NCI-H226 (cell line): Measurements from ENCODE around the gene ACTR6.
"Not testable (repeated sequence)": the region's sequence is repeated elsewhere in the genome, so short reads cannot be mapped to it uniquely, and the experiment has no call there.

ENCODE experiments used
- DNase-seq: peaks from one replicate; pipeline ENCODE4 v3.0.0-alpha.2; 2015

ACTR6 gene

DNA sequence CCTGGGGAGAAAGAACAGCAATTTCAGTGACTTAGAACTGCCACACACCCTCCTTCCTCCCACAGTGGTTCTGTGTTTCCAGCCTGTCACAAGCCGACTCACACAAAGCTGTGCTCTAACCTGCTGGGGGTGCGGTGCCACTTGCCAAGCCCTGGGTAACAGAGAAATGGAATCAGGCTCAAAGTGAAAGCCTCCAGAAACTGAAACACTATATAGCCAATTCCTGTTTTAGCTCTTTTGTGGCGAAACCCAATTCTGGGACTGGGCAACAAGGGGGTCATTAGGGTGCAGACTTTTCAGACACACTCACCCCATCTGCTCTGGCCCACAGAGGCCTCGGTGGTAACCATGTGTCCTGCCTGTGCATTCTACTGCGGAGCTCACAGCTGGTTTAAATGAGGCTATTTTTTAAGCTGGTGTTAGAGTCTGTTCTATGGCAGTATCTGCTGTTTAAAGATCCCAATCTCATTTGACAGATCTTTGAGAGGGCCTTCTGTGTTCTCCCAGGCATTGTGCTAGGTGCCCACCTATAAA, 15.2 kb upstream of the ACTR6 start:
- no peak for DNase-seq

DNA sequence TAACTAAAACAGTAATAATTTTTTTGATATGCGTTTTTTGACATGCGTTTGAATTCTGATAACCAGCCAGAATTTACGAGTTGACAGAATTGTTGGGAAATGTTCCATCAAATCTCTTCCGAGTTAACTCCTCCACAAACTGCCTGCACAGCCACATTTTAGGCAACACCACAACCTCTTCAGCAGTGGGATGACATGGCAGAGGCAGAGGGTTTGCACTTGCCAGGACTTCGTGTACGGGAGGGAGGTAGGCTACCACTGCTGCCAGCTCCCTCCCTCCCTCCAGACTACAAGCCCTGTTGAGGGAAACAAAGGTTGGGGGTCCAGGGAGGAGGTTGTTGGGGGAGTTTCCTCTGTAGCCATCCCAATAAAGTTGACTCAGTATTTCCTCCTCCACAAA, 14.5 kb upstream of the ACTR6 start:
- no peak for DNase-seq

DNA sequence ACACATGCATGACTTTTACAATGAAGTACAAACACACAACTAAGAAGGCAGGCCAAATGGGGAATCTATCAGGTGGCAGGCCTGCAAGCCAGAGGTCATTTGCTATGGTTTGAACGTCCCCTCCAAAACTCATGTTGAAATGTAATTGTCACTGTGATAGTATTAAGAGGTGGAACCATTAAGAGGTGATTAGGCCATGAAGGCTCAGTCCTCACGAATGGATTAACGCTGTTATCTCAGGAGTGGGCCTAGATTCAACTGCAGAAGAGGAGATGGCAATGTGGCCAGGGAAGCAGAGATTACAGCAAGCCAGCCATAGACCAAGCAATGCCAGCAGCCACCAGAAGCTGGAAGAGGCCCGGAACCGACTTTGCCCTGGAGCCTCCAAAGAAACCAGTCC, 13.5 kb upstream of the ACTR6 start:
- DNase-seq: no peak

DNA sequence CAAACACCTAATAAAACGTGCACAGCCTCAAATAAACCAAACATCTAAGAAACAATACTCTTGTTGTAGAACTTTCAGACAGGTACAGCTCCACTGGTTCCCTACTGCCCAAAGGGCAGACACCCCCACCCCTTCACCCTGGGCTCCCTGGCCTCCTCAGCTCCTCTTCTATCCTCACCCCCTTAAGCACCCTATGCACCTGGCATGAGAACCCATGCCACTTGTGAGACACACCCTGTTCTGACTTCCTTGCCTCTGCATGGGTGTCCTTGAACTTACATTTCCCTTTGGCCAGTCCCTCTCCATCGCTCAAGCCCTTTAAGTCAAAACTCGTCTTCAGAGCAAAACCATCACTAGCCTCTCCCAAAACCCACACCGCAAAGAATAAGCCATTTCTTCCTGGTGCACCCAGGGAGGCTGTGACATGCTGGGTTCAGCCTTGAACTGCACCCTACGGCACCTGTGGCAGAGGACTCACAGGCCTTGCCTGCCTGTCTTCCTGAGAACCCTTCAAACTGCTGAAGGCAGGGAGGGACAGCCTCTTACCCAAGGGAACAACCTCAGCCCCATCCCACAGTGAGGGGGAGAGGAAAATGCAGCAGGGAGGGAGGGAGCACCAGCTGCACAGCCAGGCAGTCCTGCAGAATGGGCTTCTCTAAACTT, 12.6 kb upstream of the ACTR6 start:
- no peak for DNase-seq

DNA sequence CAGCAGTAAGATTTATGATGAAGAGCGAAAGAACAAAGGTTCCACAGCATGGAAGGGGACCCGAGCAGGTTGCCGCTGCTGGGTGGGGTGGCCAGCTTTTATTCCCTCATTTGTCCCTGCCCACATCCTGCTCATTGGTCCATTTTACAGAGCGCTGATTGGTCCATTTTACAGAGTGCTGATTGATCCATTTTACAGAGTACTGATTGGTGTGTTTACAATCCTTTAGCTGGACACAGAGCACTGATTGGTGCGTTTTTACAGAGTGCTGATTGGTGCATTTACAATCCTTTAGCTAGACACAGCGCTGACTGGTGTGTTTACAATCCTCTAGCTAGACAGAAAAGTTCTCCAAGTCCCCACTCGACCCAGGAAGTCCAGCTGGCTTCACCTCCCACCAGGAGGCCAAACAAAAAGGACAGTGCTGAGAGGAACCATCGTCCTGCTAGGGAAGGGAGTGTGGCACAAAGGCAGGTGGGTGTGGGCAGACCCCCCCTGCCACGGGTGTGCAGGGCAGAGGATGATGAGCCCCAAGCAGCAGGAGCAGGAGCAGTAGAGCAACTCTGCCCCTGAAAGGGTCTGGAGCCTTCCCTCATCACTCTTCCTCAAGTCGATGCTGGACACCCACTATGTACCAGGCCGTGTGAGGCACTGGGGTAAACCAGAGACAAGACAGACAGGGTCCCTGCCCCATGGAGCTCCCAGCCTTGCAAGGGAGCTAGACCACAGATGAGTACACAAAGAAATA, 11.6 kb upstream of the ACTR6 start:
- not testable (repeated sequence) for DNase-seq

DNA sequence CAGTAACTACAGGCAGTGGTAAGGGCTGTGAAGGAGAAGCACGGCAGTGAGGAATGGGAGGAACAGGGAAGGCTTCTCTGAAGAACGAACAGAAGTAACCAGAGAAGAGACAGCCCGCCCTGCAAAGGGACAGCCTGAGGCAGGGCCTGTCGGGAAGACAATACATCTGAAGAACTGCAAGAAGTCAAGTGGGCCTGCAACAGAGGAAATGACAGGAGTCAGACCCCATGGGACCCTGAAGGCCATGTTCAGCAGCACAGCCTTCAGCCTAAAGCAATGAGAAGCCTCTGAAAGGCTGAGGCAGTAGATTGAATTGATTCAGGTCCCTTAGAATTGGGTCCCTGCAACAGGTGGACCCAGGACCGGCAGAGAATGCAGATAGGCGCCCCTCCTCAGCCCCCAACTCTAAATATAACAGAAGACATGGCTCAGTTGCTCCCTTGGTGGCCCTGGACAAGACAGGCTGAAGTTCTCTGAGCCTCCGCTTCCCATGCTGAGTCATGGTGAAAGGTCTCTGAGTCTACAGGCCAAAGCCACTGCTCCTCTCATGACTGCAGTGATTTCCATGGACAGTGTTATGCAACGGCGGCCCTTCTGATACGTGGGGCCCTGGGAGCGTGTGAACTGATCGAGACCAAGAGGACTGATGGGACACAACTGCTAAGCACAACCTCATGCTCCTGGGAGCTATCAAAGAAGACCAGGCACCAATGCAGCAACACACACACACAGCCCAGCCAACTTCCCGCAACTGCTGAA, 10.8 kb upstream of the ACTR6 start:
- DNase-seq: no peak

DNA sequence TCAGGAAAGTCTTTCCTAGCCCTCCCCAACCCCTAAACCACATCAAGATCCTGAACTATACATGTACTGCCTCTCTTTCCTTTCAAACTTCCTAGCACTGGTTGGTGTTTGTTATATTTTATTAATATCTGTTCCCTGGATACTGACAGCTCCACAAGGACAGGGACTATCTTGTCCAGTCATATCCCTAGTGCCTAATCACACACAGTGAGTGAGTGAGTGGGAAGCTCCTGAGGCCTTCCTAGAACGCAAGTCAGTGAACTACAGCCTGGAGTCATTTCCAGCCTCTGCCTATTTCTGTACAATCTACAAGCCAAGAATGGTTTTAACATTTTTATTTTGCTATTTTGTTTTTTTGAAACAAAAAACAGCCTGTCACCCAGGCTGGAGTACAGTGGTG, 7.5 kb upstream of the ACTR6 start:
- DNase-seq: no peak

DNA sequence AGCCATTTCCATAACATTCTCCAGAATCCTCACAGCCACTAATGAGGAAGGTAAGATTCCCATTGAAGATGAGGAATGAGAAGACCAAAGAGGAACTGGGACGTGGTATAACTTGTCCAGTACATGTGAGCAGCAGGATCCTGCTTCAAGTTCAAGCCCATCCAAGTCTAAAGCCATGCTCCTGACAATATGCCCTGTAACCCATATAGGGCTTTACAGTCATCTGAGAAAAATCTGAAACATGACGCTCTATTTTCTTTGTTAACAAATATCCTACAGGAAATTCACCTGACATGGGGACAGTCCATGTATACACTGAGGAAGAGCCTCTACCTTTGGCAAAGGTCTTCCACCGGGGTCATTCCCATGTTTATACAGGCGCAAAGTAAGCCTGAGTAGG, 3.1 kb upstream of the ACTR6 start:
- no peak for DNase-seq

DNA sequence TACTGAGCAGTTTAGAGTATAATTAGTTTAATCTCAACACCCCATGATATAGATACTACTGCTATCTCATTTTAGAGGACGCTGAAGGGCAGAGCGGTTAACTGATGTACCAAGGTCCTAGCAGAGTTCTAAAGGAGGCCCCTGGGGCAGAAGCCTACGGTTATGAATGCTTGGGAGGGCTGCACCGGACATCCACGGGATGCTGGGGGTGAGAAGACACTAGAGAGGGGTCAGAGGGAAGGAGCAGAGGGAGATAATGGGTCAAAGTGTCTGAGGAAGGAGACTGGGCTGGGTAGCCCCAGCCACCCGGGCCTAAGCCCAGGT, 1.6 kb upstream of the ACTR6 start:
- DNase-seq: no peak

DNA sequence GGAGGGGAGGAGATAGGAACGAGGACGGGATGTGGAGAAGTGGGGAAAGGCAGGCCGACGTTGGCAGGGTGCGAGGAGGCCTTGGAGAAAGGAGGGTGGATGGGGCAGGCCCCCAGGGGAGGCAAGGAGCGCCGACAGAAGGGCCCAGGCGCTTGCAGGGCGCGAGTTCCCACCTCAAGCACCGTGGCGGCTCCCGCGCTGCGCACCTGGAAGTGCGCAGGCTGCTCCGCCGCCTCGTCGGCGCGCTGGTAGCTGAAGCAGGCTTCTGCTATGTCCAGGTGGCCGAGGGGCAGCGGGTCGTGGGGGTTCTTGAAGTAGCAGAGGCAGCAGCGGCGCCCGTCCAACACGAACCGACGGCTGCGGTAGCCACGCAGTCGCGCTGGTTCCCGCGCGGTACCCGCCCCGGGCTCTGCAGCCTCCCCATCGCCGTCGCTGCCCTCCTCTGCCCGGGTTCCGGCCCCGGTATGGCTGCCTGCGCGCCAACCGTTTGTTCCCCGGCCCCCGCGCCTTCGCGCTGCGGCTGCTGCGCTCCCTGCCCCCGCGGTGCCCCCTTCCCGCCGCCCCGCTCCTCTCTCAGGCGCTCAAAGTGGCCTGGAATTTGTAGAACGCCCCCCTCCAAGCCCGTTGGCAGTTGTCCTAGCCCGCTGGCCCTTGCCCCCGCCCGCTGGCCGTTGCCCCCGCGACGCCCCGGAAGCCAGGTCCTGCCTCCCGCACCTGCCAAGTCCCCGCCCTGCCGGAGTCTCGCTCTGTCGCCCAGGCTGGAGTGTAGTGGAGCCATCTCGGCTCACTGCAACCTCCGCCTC, 1.1 kb upstream of the ACTR6 start:
- DNase-seq: no peak

DNA sequence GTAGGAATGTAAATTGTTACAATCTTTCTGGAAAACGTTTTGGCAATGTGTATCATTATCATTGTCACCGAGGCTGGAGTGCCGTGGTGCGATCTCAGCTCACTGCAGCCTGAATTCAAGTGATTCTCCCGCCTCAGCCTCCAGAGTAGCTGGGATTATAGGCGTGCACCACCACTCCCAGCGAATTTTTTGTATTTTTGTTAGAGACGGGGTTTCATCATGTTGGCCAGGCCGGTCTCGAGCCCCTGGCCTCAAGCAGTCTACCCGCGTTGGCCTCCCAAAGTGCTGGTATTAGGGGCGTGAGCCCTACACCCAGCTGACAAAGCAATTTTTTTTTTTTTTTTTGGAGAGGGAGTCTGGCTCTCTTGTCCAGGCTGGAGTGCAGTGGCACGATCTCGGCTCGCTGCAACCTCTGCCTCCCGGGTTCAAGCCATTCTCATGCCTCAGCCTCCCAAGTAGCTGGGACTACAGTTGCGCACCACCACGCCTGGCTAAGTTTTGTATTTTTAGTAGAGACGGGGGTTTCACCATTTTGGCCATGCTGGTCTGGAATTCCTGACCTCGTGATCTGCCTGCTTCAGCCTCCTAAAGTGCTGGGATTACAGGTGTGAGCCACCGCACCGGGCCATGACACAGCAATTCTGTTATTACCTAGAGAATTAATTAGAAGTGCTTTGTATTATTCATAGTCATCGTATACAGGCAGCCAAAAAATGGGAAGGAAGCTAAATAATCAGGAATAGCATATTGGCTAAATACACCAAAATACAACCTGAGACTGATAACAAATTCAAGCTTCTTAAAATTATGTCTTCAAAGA, 1.2 kb downstream of the ACTR6 start:
- no peak for DNase-seq

DNA sequence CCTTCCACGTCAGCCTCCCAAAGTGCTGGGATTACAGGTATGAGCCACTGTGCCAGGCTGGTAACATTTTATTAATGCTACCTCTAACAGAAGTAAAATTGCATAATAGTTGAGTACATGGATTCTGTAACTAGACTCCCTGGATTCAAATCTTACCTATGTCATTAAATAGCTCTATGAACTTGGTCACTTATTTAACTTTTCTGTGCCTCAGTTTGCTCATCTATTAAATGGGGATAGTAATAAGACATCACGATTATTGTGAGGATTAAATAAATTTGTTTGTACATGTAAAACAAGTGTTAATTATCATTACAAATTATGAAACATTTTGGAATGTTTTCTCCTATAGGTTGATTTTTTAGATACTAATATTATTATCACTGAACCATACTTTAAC, 6.7 kb downstream of the ACTR6 start:
- DNase-seq: no peak

DNA sequence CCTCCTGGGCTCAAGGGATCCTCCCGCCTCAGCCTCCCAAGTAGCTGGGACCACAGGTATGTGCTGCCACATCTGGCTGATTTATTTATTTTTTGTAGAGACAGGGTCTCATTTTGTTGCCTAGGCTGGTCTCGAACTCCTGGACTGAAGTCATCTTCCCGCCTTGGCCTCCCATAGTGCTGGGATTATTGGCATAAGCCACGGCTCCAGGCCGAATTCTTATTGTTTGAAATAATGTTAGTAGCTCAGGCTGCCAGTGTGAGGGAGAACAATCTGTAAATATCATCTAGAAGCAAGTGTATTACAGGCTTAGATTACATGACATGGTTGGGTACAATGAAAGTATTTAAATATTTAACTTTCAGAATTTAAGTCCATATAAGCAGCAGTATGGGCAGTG, 8.2 kb downstream of the ACTR6 start:
- DNase-seq: no peak

DNA sequence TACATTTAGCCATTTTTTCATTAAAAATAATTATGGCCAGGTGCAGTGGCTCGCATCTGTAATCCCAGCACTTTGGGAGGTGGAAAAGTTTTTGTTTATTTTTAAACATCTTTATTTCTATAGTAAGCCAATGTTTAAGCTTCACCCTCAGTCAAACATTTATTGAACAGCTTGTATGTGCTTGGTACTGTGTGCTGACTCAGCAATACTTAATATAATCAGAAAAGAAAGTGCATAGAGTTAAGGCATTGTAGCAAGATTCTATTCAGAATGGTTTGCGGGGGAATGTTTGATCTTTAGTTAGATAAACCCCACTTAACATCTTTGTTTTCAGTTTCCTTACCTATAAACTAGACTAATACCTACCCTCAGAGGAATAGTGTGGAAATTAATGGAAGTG, 11.1 kb downstream of the ACTR6 start:
- no peak for DNase-seq

DNA sequence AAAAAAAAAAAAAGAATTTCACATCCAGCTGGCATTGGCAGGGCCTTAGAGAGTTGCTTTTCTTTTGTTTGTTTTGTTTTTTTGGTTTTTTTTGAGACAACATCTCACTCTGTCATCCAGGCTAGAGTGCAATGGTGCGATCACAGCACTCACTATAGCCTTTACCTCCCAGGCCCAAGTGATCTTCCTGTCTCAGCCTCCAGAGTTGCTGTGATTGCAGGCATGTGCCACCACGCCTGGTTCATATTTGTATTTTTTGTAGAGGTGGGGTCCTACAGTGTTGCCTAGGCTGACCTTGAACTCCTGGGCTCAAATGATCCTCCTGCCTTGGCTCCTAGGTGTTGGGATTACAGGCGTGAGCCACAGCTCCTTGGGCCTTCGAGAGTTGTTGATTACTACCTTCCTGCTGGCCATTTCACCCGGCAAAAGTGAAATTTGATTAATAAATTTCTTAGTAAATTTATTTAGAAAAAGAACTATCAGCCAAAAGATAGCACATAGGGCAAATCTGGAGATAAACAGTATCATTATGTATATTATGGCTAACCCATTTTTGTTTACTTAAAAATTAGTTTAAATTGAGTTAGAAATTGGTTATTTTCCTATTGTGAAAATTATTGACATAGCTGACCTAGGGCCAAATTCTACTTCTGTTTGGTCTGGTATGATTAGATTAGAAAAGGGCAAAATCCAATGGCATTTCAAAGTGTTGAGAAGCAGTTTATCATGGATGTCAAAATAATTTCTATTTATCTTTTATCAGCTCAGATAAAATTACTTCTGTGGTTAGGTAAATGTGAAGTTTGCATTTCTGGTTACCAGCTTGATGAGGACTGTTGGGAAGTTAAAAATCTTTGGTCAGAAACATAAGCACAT, 12.6 kb downstream of the ACTR6 start:
- DNase-seq: no peak

DNA sequence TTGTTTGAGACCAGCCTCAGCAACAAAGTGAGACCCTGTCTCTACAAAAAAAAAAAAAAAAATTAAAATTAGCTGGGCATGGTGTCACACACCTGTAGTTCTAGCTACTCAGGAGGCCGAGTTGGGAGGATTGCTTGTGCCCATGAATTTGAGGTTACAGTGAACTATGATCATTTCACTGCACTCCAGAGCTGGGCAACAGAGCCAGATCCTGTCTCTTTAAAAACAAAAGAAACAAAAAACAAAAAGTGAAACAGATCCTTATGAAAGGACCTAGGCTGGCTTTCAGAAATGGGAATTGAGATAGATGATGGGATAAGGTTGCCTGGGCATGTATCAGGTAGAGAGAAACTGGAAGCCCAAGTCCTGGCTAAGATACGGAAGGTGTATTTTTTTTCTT, 13.9 kb downstream of the ACTR6 start:
- no peak for DNase-seq

DNA sequence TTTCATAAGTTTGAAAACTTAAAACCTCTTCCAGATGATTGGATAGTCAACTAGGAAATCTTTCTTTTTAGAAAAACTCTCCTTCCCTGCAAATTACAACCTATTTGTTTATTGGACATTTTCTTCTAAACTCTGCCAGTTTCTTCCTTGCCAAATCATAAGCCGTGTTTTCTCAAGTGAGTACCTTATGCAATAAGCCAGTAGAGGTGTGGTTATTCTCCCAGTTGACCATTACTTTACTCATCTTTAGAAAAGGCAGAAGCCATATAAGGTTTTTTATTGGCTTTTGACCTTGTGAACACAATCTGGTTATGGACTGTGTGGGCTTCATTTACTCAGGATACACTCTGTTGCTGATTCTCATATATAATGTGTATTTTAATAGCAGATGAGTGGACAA, 14.6 kb downstream of the ACTR6 start:
- DNase-seq: no peak

DNA sequence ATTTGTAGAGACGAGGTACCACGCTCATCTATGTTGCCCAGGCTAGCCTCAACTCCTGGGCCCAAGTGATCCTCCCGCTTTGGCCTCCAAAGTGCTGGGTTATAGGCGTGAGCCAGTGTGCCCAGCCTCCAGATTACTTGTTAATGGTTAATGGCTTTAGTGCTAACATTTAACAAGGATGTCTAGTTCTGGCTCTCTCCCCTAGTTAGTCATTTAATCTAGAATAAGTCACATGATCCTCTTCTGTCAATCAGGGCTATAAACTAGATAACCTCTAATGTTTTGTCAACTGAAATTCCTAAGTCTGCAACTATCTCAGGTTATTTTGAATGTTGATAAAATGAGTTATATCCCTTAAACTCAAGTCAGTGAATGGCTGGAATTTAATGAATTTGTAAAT, 15.7 kb downstream of the ACTR6 start:
- DNase-seq: no peak

DNA sequence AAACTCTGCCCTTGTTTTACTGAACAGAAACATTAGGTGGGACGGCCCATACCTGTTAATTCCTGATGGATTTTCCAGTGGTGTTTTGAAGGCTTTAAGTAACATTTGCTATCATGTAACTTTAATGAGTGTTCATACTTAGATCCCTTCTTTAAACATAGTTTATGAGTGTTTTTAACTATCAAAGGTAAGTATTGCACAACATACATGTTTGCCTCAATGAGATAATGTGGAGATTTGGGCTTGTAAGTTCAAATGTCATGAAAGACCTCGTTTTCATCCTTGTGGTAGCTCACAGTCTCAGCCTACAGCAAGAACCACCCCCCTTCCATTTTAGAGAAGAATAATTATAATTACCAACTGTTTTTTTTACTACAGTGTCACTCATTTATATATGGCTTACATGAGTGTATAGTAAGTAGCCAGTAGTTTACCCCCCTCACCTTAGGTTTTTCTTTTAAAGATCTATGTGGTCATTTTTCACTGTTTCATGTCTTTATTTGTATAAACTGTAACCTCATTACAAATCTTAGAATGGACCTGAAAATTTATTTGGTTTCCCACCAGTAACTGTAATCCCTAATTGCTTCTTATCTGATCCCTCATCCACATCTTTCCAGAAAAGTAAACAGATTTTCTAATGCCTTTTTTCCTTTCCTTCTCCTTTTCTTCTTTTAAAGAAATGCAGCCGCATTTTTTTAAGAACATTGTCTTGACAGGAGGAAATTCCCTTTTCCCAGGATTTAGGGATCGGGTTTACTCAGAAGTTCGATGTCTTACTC, 18.9 kb downstream of the ACTR6 start:
- no peak for DNase-seq

DNA sequence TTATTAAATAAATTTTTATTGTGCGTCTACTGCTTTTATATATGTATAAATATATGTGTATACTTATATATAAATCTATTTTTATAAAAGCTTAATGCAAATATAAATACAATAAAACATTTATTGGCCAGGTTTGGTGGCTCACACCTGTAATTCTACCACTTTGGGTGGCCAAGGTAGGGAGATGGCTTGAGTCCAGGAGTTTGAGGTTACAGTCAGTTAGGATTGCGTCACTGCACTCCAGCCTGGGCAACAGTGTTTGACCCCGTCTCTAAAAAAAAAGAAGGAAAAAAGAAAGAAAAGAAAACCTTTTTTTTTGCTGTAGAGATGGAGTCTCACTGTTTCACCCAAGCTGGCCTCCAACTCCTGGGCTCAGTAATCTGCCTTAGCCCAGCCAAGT, 20.9 kb downstream of the ACTR6 start:
- no peak for DNase-seq
